HEK293 (cell line): ENCODE results near the gene RNF151.

Experiments used
- CTCF ChIA-PET: fragments of 350-600 bp; formaldehyde crosslinking; extraction: SDS; loops from one replicate; lab custom pipeline; 2021; ENCODE audit warnings: antibody characterized with exemption; lab: Yijun Ruan, JAX
- POLR2A ChIA-PET: fragments of 300-600 bp; formaldehyde crosslinking; extraction: SDS; loops from one replicate; lab custom pipeline; 2020; ENCODE audit warnings: antibody characterized with exemption, inconsistent platforms; lab: Yijun Ruan, JAX
- H3K27ac ChIP-seq: fragments of 200-500 bp; sonication (Bioruptor generic); 2 replicates; pipeline ENCODE4 v1.5.1; 2014; ENCODE audit warnings: low read depth, low read length, control low read depth, inconsistent platforms; ENCODE audit errors: extremely low read depth
- H3K36me3 ChIP-seq, 2 experiments: fragments of 200-500 bp in 1 of 2; sonication (Bioruptor generic) in 1 of 2; 1 replicate in 1 of 2; 2 replicates in 1 of 2; pipeline ENCODE4 v1.5.1; 2014 to 2017; ENCODE audit warnings: inconsistent platforms in 2 of 2, low read length in 2 of 2; ENCODE audit not compliant: control insufficient read depth in 2 of 2, insufficient read depth in 1 of 2
- H3K4me1 ChIP-seq: fragments of 200-500 bp; sonication (Bioruptor generic); 2 replicates; pipeline ENCODE4 v1.5.1; 2014; ENCODE audit warnings: mild to moderate bottlenecking, low read length, inconsistent platforms; ENCODE audit not compliant: control insufficient read depth, insufficient read depth
- H3K4me3 ChIP-seq: 2 replicates; pipeline ENCODE4 v1.5.1; 2011; ENCODE audit warnings: low read depth, mild to moderate bottlenecking, control low read depth, low read length, moderate library complexity
- H3K9me3 ChIP-seq: fragments of 200-500 bp; sonication (Bioruptor generic); 2 replicates; pipeline ENCODE4 v1.5.1; 2014; ENCODE audit warnings: low read depth, low read length, inconsistent platforms; ENCODE audit not compliant: control insufficient read depth, insufficient read depth
- GLIS1 ChIP-seq: fragments of 450-650 bp; formaldehyde crosslinking; IDR thresholded peaks from 2 replicates; pipeline ENCODE4 v1.5.1; 2016; ENCODE audit warnings: missing biosample characterization, missing genetic modification characterization
- REPIN1 ChIP-seq: fragments of 450-650 bp; formaldehyde crosslinking; IDR thresholded peaks from 2 replicates; pipeline ENCODE4 v1.5.1; 2017; ENCODE audit warnings: missing biosample characterization, missing genetic modification characterization, low read depth
- ZBTB17 ChIP-seq: fragments of 450-650 bp; formaldehyde crosslinking; IDR thresholded peaks from 2 replicates; pipeline ENCODE4 v1.5.1; 2016; ENCODE audit warnings: missing biosample characterization, missing genetic modification characterization
- ZBTB8A ChIP-seq: fragments of 450-650 bp; formaldehyde crosslinking; IDR thresholded peaks from 2 replicates; pipeline ENCODE4 v1.5.1; 2016; ENCODE audit warnings: missing biosample characterization, missing genetic modification characterization
- ZIC2 ChIP-seq: fragments of 450-650 bp; formaldehyde crosslinking; IDR thresholded peaks from 2 replicates; pipeline ENCODE4 v1.5.1; 2016; ENCODE audit warnings: missing biosample characterization, missing genetic modification characterization
- ZNF214 ChIP-seq: fragments of 450-650 bp; formaldehyde crosslinking; IDR thresholded peaks from 2 replicates; pipeline ENCODE4 v1.5.1; 2017; ENCODE audit warnings: missing biosample characterization, mild to moderate bottlenecking, missing genetic modification characterization, borderline replicate concordance
- ZNF335 ChIP-seq: fragments of 450-650 bp; formaldehyde crosslinking; conservative IDR thresholded peaks from 2 replicates; pipeline ENCODE4 v1.5.1; 2016; ENCODE audit warnings: missing biosample characterization, missing genetic modification characterization
- ZNF341 ChIP-seq: fragments of 450-650 bp; formaldehyde crosslinking; IDR thresholded peaks from 2 replicates; pipeline ENCODE4; 2016; ENCODE audit warnings: low read depth, missing biosample characterization, missing genetic modification characterization
- ZNF37A ChIP-seq: fragments of 450-650 bp; IDR thresholded peaks from 2 replicates; pipeline ENCODE4 v1.5.1; 2018; ENCODE audit warnings: missing biosample characterization, missing genetic modification characterization
- ZNF433 ChIP-seq: fragments of 450-650 bp; formaldehyde crosslinking; IDR thresholded peaks from 2 replicates; pipeline ENCODE4 v1.5.1; 2016; ENCODE audit warnings: missing biosample characterization, missing genetic modification characterization, low read depth
- ZNF548 ChIP-seq: fragments of 450-650 bp; formaldehyde crosslinking; IDR thresholded peaks from 2 replicates; pipeline ENCODE4 v1.5.1; 2016; ENCODE audit warnings: missing biosample characterization, missing genetic modification characterization
- ZXDB ChIP-seq: fragments of 450-650 bp; formaldehyde crosslinking; IDR thresholded peaks from 2 replicates; pipeline ENCODE4 v1.5.1; 2016; ENCODE audit warnings: missing biosample characterization, missing genetic modification characterization
- TF ChIP-seq, protein P1 (sequence below): fragments of 450-650 bp; formaldehyde crosslinking; IDR thresholded peaks from 2 replicates; pipeline ENCODE4 v1.5.1; 2016; ENCODE audit warnings: missing biosample characterization, missing genetic modification characterization

RNF151 gene

DNA sequence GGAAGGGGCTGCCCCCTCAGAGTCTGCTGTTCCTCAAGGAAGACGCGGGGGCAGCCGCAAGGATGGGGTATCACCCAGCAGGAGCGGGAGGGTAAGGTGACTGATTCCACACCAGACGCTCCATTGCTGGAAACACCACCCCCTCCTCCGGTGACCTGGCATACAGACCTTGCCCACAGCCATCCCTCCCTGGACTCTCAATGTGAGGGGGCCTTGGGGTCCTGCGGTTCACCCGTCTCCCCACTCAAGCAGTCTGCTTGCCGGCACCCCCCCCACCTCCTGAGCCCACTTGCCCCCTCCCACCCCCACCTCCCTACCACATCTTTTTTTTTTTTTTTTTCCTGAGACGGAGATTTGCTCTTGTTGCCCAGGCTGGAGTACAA is 36.3 kb upstream of the RNF151 start:
- POLR2A ChIA-PET = no interaction called here

DNA sequence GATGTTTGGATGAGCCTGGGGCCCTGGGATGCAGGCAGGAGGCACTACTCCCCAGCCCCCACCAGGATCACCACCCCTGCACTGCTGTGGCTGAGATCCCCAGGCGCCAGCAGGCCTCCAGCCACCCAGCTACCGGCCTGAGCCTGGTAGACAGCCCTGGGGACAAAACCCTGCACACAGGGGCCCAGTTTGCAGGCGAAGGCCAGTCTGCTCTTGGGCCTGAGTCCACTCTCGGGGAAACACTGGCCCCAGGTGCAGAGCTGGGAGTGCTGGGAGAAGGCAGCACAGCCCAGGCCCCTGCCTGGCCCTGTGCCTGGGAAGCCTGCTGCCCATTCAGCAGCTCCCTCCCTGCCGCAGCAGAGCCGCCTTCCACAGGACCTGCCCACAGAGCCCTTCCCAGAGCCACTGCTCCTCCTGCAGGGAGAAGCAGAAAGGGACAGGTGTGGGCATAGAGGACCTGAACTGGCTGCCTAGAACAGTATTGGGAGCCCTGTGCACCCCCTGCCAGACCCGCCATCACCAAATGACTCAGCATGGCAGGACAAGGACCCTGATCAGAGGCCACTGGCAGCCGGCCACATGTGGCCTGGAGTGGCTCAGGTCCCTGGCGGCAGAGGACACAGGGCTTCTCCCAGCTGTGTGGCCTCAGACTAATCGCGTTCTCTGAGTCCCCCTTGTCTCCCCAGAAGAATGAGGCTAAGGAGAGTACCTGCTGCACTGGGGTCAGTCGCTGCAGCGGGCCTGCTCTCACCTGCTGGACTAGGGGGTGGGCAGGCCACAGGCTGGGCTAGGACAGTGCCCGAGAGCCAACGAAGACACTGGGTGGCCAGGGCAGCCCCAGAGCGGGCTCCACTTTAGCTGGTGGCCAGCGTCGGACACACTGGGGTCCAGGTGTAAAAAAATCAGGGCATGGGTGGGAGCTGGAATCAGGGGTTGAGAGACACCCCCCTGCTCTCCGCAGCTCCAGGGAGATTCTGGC is 34.3 kb upstream of the RNF151 start:
- no peaks in the 10 kb centered on the region; the same call in 1 of the 2 replicates for H3K4me1 ChIP-seq
- no peak overlapping the region for H3K27ac ChIP-seq
- ChIA-PET CTCF (interaction anchor here (0.5 to 1.7 kb wide), 9 partner anchors 8 to 778 kb away, joined by 3 to 9 read pairs (median 3); no protein-coding TSS in a partner anchor), POLR2A (interaction anchor here (1.2 kb wide), 1 partner anchor 16 kb away, joined by 4 read pairs; no protein-coding TSS in a partner anchor)
- TF ChIP-seq ZXDB (tag by site-specific recombination) (peak; percentile 38; the same call in 1 of the 2 replicates), ZIC2 (no peak), ZNF335 (tag by site-specific recombination) (0 out of 2 replicates have a peak, but pooled peaks have one; percentile 11), ZNF341 (peak; percentile 89), ZNF37A (tag by site-specific recombination) (no peak), GLIS1 (tag by site-specific recombination) (peak; percentile 14; the same call in 1 of the 2 replicates), ZBTB8A (tag by site-specific recombination) (0 out of 2 replicates have a peak, but pooled peaks have one; percentile 12), ZBTB17 (tag by site-specific recombination) (0 out of 2 replicates have a peak, but pooled peaks have one; percentile 21), ZNF548 (tag by site-specific recombination) (no peak)
- TF ChIP-seq, protein P1, sequence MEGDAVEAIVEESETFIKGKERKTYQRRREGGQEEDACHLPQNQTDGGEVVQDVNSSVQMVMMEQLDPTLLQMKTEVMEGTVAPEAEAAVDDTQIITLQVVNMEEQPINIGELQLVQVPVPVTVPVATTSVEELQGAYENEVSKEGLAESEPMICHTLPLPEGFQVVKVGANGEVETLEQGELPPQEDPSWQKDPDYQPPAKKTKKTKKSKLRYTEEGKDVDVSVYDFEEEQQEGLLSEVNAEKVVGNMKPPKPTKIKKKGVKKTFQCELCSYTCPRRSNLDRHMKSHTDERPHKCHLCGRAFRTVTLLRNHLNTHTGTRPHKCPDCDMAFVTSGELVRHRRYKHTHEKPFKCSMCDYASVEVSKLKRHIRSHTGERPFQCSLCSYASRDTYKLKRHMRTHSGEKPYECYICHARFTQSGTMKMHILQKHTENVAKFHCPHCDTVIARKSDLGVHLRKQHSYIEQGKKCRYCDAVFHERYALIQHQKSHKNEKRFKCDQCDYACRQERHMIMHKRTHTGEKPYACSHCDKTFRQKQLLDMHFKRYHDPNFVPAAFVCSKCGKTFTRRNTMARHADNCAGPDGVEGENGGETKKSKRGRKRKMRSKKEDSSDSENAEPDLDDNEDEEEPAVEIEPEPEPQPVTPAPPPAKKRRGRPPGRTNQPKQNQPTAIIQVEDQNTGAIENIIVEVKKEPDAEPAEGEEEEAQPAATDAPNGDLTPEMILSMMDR (tag by site-specific recombination) = peak; percentile 61
- no peak overlapping the region for H3K4me3 ChIP-seq
- no peaks in the 10 kb centered on the region for H3K9me3 ChIP-seq
- peaks cover 0 to 5% of the 10 kb centered on the region in 2 experiments; a peak in 1 of 3 replicates for H3K36me3 ChIP-seq

More for the DNA sequence above, 36.3 kb upstream of the RNF151 start:
- Histone ChIP-seq H3K36me3 (no peaks in the 10 kb centered on the region), H3K9me3 (no peaks in the 10 kb centered on the region), H3K4me1 (no peaks in the 10 kb centered on the region; the same call in 1 of the 2 replicates), H3K27ac (no peak overlapping the region), H3K4me3 (no peak overlapping the region)
- CTCF ChIA-PET = interaction anchor here (0.6 to 5.7 kb wide), 12 partner anchors 9 to 106 kb away, joined by 3 to 57 read pairs (median 6); no protein-coding TSS in a partner anchor
- TF ChIP-seq REPIN1 (tag by site-specific recombination) (no peak), ZNF214 (tag by site-specific recombination) (no peak)

DNA sequence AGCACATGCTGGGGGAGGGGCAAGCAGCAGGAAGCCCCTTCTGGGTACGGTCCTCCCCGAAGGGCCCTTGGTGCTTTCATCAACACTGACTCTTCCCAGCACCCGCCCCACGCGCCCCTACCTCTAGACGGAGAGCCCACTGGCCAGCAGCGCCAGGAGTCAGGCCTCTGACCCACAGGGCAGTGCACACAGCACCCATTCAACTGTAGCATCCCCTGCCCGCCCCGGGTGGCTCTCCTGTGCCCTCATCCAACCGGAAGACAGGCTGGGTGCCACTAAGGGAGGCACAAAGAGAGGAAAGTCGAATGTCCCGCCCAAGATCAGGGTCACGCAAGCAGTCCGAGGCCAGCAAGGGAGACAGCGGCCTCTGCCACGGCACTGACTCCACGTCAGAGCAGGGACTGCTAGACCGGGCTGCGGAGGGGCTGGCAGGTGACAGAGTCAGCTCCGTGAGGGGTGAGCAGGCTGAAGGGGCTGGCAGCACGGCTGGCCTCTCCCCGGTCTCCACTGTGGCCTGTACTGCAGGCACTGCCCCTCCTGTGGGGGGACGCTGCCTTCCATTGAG is 33.5 kb upstream of the RNF151 start:
- H3K36me3 ChIP-seq = peaks cover 0 to 11% of the 10 kb centered on the region in 2 experiments; a peak in 2 of 3 replicates
- H3K9me3 ChIP-seq = no peaks in the 10 kb centered on the region
- no peaks in the 10 kb centered on the region; the same call in 1 of the 2 replicates for H3K4me1 ChIP-seq
- no peak overlapping the region for H3K4me3 ChIP-seq
- POLR2A ChIA-PET = interaction anchor here (1.2 kb wide), 1 partner anchor 17 kb away, joined by 4 read pairs; no protein-coding TSS in a partner anchor
- TF ChIP-seq ZIC2 (0 out of 2 replicates have a peak, but pooled peaks have one; percentile 32), ZNF433 (tag by site-specific recombination) (no peak)
- TF ChIP-seq, all 188 proteins: peak for 1
- H3K27ac ChIP-seq = no peak overlapping the region
- CTCF ChIA-PET = interaction anchor here (0.5 to 1.7 kb wide), 5 partner anchors 9 to 73 kb away, joined by 3 to 9 read pairs (median 4); no protein-coding TSS in a partner anchor
